HepG2 (cell line): Measurements from ENCODE around the gene ZNF507. TPM values are rescaled to one million over a fixed set of nuclear protein-coding genes. Genes with fewer than 3 reads are reported as not detected.

Source experiments
- ARID2 ChIP-seq: sonication (generic); formaldehyde crosslinking; IDR thresholded peaks from 2 replicates; pipeline ENCODE4 v1.8.1; 2022; ENCODE audit warnings: mild to moderate bottlenecking, missing genetic modification reagents, borderline replicate concordance
- CBX2 ChIP-seq, 2 experiments: fragments of 200-600 bp in 1 of 2; sonication (generic); formaldehyde crosslinking in 1 of 2; IDR thresholded peaks; 2 replicates each; pipeline versions ENCODE4 v1.7.0 to v1.8.1; 2018 to 2022; ENCODE audit warnings: low read depth in 2 of 2, low read length in 1 of 2, mild to moderate bottlenecking in 1 of 2, missing genetic modification reagents in 1 of 2
- IKZF5 ChIP-seq: IDR thresholded peaks from 2 replicates; pipeline ENCODE4 v1.6.1; 2018; ENCODE audit warnings: missing genetic modification reagents, mild to moderate bottlenecking, missing compliant biosample characterization
- KLF12 ChIP-seq: sonication (generic); formaldehyde crosslinking; IDR thresholded peaks from 2 replicates; pipeline ENCODE4 v1.4.0; 2020; ENCODE audit warnings: missing genetic modification reagents, borderline replicate concordance
- LRRFIP1 ChIP-seq: sonication (generic); formaldehyde crosslinking; conservative IDR thresholded peaks from 2 replicates; pipeline ENCODE4 v1.4.0; 2020; ENCODE audit warnings: missing genetic modification reagents
- MAFG ChIP-seq: sonication (generic); formaldehyde crosslinking; IDR thresholded peaks from 2 replicates; pipeline ENCODE4 v1.5.1; 2020; ENCODE audit warnings: mild to moderate bottlenecking, missing genetic modification reagents
- NR2C2 ChIP-seq: sonication (generic); formaldehyde crosslinking; IDR thresholded peaks from 2 replicates; pipeline ENCODE4 v1.4.0; 2020; ENCODE audit warnings: missing genetic modification reagents, mild to moderate bottlenecking, moderate library complexity, borderline replicate concordance
- PATZ1 ChIP-seq: sonication (generic); formaldehyde crosslinking; IDR thresholded peaks from 2 replicates; pipeline ENCODE4 v1.4.0; 2020; ENCODE audit warnings: missing genetic modification reagents
- PHF21A ChIP-seq: sonication (generic); formaldehyde crosslinking; IDR thresholded peaks from 2 replicates; pipeline ENCODE4 v1.5.0; 2020; ENCODE audit warnings: mild to moderate bottlenecking, missing genetic modification reagents
- POGZ ChIP-seq: sonication (generic); formaldehyde crosslinking; IDR thresholded peaks from 2 replicates; pipeline ENCODE4 v1.4.0; 2020; ENCODE audit warnings: mild to moderate bottlenecking, missing genetic modification reagents
- RARA ChIP-seq: IDR thresholded peaks from 2 replicates; pipeline ENCODE4 v1.6.1; 2016; ENCODE audit warnings: missing genetic modification reagents, missing compliant biosample characterization
- TEAD3 ChIP-seq: optimal IDR thresholded peaks from 2 replicates; pipeline ENCODE3; 2016; ENCODE audit warnings: borderline replicate concordance
- ZNF101 ChIP-seq: sonication (generic); formaldehyde crosslinking; IDR thresholded peaks from 2 replicates; pipeline ENCODE4 v1.4.0; 2020; ENCODE audit warnings: mild to moderate bottlenecking, low read depth, missing genetic modification reagents, borderline replicate concordance
- ZNF263 ChIP-seq: sonication (generic); formaldehyde crosslinking; IDR thresholded peaks from 2 replicates; pipeline ENCODE4 v1.4.0; 2020; ENCODE audit warnings: missing genetic modification reagents
- ZNF614 ChIP-seq: IDR thresholded peaks from 2 replicates; pipeline ENCODE4 v1.6.1; 2018; ENCODE audit warnings: missing biosample characterization, missing genetic modification reagents, inconsistent platforms, borderline replicate concordance
- ZNF879 ChIP-seq: sonication (generic); formaldehyde crosslinking; IDR thresholded peaks from 2 replicates; pipeline ENCODE4 v1.8.1; 2023; ENCODE audit warnings: missing genetic modification reagents
- polyA plus RNA-seq, 8 experiments: library from polyadenylated mRNA; depleted of rRNA in 3 of 8; stranded (reverse) in 7 of 8; unstranded in 1 of 8; fragments of >200 nt; fragmentation: Illumina TruSeq in 4 of 8; extraction: Trizol in 4 of 8; gene quantifications; 2 replicates each; pipeline versions ENCODE4 v1.2.1 to v1.2.3, GENCODE V29; 2011 to 2016; ENCODE audit warnings: low read depth in 4 of 8, missing spikeins in 1 of 8, mixed read lengths in 1 of 8; ENCODE audit not compliant: insufficient read depth in 1 of 8
- total RNA-seq, 5 experiments: library from RNA; depleted of rRNA; stranded (reverse); fragments of >200 nt; fragmentation: Illumina TruSeq; extraction: Trizol; gene quantifications; 2 replicates each; pipeline ENCODE4 v1.2.3, GENCODE V29; 2016; ENCODE audit warnings: low read depth in 1 of 5
- TF ChIP-seq, protein P1 (sequence below): sonication (generic); formaldehyde crosslinking; IDR thresholded peaks from 2 replicates; pipeline ENCODE4 v1.4.0; 2020; ENCODE audit warnings: missing genetic modification reagents, borderline replicate concordance
- TF ChIP-seq, protein P2 (sequence below): sonication (generic); formaldehyde crosslinking; IDR thresholded peaks from 2 replicates; pipeline ENCODE4 v1.4.0; 2020; ENCODE audit warnings: missing genetic modification reagents

Gene ZNF507
- total and polyA plus RNA-seq, 2 of the 13 experiments (the other 11 are each of a cell fraction or from before 2014, with no cell fraction given), result 7.3 to 10.9 TPM

DNA sequence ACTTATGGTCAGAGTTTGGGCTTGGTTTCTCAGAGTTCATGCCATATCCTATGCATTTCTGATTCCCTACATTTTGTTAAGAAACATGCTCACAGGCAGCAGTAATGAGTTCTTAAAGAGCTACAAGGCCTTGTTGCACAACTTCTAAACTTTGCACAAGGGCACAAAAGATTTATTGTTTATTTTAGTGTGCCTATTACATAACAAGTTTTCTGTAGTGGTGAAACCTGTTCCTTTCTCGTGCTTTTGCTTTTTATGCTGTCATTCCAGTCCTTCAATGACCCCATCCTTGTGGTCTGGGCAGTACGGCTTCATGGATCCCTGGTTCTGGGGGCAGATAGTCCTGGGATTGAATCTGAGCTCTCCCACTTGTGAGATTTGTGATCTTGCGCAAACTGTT lies 17.8 kb downstream of the ZNF507 start (continued):
- TF ChIP-seq ZNF263, result no peak
- peak; percentile 47; the same call in 1 of the 2 replicates for TF ChIP-seq PHF21A (CRISPR knock-in tag)
- no peak for TF ChIP-seq KLF12 (CRISPR knock-in tag)
- TF ChIP-seq ZNF879 (CRISPR knock-in tag), result no peak
- TF ChIP-seq ZNF614 (CRISPR knock-in tag), result peak; percentile 62; the same call in 1 of the 2 replicates
- no peak for TF ChIP-seq MAFG (CRISPR knock-in tag)
- TF ChIP-seq RARA (CRISPR knock-in tag), result peak; percentile 87
- TF ChIP-seq ZNF101, result no peak
- TF ChIP-seq, protein P1, sequence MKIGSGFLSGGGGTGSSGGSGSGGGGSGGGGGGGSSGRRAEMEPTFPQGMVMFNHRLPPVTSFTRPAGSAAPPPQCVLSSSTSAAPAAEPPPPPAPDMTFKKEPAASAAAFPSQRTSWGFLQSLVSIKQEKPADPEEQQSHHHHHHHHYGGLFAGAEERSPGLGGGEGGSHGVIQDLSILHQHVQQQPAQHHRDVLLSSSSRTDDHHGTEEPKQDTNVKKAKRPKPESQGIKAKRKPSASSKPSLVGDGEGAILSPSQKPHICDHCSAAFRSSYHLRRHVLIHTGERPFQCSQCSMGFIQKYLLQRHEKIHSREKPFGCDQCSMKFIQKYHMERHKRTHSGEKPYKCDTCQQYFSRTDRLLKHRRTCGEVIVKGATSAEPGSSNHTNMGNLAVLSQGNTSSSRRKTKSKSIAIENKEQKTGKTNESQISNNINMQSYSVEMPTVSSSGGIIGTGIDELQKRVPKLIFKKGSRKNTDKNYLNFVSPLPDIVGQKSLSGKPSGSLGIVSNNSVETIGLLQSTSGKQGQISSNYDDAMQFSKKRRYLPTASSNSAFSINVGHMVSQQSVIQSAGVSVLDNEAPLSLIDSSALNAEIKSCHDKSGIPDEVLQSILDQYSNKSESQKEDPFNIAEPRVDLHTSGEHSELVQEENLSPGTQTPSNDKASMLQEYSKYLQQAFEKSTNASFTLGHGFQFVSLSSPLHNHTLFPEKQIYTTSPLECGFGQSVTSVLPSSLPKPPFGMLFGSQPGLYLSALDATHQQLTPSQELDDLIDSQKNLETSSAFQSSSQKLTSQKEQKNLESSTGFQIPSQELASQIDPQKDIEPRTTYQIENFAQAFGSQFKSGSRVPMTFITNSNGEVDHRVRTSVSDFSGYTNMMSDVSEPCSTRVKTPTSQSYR (CRISPR knock-in tag), result peak; percentile 13; the same call in 1 of the 2 replicates
- no peak for TF ChIP-seq NR2C2 (CRISPR knock-in tag)
- TF ChIP-seq, protein P2, sequence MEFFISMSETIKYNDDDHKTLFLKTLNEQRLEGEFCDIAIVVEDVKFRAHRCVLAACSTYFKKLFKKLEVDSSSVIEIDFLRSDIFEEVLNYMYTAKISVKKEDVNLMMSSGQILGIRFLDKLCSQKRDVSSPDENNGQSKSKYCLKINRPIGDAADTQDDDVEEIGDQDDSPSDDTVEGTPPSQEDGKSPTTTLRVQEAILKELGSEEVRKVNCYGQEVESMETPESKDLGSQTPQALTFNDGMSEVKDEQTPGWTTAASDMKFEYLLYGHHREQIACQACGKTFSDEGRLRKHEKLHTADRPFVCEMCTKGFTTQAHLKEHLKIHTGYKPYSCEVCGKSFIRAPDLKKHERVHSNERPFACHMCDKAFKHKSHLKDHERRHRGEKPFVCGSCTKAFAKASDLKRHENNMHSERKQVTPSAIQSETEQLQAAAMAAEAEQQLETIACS (CRISPR knock-in tag), result no peak
- TF ChIP-seq TEAD3 (CRISPR knock-in tag), result peak; percentile 51
- TF ChIP-seq CBX2 (IDR thresholded peaks at IDR 0.05; ENCODE audit: low read depth, low read length), result no peak
- no peak for TF ChIP-seq CBX2 (CRISPR knock-in tag; IDR thresholded peaks at IDR 0.05; ENCODE audit: low read depth)
- 0 out of 2 replicates have a peak, but pooled peaks have one; percentile 27 for TF ChIP-seq IKZF5
- TF ChIP-seq PATZ1 (CRISPR knock-in tag), result peak; percentile 65; the same call in 1 of the 2 replicates
- TF ChIP-seq LRRFIP1 (CRISPR knock-in tag), result no peak
- peak; percentile 74 for TF ChIP-seq POGZ (CRISPR knock-in tag)
- no peak for TF ChIP-seq ARID2
